ENCODE data around the gene PDCD6IP. TPM values are rescaled to one million over a fixed set of nuclear protein-coding genes. Genes with fewer than 3 reads are reported as not detected.

The PDCD6IP gene
- total RNA-seq, 1 experiment from 2014 or later: 266 TPM

DNA sequence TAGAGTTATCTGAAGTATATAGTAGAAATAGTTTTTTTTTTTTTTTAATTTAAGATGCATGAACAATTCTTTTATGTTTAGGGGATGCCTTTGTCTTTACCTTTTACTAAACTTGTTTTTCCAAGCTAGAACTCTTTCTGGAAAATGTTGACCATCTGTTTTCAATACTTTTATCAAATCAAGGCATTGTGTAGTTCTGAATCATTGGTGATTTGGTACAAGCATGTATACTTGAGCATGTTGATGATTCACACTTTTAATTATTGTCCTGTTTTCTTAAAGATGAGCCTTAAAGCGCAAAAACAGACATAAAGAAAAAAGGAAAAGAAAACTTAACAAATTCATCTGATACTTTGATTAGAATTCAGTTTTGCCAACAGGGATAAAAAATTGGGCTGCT is 28.3 kb downstream of the PDCD6IP start:
- Histone ChIP-seq H3K9ac (ENCODE audit: low read length) (no peak overlapping the region), H3K36me3 (ENCODE audit: low read depth, low read length) (peaks cover 55% of the 10 kb centered on the region), H2AFZ (ENCODE audit: low read length) (no peak overlapping the region), H4K20me1 (ENCODE audit: low read length) (no peaks in the 10 kb centered on the region), H3K9me2 (replicated peaks; ENCODE audit: low read length) (no peaks in the 10 kb centered on the region), H3K4me3 (ENCODE audit: low read length) (no peak overlapping the region), H3F3A (ENCODE audit: low read length, unreplicated experiment) (no peaks in the 10 kb centered on the region), H3K9me3 (ENCODE audit: low read length) (no peaks in the 10 kb centered on the region), H3K4me2 (ENCODE audit: low read length) (no peak overlapping the region), H3K27ac (ENCODE audit: low read length) (no peak overlapping the region), H3K79me2 (ENCODE audit: low read length) (peaks cover 7% of the 10 kb centered on the region; the same call in 1 of the 2 replicates), H3K4me1 (ENCODE audit: insufficient read depth, low read length) (peaks cover 4% of the 10 kb centered on the region; the same call in 1 of the 2 replicates), H3K27me3 (ENCODE audit: low read length) (no peaks in the 10 kb centered on the region)
- POLR2A ChIA-PET (ENCODE audit: unreplicated experiment): no interaction called here
- TF ChIP-seq, protein P1, sequence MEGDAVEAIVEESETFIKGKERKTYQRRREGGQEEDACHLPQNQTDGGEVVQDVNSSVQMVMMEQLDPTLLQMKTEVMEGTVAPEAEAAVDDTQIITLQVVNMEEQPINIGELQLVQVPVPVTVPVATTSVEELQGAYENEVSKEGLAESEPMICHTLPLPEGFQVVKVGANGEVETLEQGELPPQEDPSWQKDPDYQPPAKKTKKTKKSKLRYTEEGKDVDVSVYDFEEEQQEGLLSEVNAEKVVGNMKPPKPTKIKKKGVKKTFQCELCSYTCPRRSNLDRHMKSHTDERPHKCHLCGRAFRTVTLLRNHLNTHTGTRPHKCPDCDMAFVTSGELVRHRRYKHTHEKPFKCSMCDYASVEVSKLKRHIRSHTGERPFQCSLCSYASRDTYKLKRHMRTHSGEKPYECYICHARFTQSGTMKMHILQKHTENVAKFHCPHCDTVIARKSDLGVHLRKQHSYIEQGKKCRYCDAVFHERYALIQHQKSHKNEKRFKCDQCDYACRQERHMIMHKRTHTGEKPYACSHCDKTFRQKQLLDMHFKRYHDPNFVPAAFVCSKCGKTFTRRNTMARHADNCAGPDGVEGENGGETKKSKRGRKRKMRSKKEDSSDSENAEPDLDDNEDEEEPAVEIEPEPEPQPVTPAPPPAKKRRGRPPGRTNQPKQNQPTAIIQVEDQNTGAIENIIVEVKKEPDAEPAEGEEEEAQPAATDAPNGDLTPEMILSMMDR (conservative IDR thresholded peaks at IDR 0.05; ENCODE audit: low read depth, low read length): no peak
- TF ChIP-seq EZH2 (IDR thresholded peaks at IDR 0.05; ENCODE audit: low read length, unreplicated experiment): no peak
- TF ChIP-seq EZH2phosphoT487 (IDR thresholded peaks at IDR 0.05; ENCODE audit: borderline replicate concordance, low read length): no peak
- intact Hi-C loops (cut with micrococcal nuclease): no loop called here
- no peak for DNase-seq
- BruUV-seq (replicated peaks): no TSS peak
- ATAC-seq: no peak
- CTCF ChIA-PET: no interaction called here

DNA sequence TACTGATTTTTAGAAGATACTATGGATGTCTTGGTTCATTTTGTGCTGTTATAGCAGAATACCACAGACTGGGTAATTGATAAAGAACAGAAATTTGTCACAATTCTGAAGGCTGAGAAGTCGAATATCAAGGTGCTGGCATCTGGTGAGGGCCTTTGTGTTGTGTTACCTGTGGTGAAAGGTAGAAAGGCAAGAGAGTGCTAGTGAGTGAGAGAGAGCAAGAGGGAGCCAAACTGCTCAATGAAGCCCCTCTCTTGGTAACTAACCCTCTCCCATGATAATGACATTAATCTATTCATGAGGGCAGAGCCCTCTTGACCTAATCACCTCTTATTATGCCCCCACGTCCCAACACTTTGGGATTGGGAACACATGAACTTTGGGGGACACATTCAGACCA is 31.3 kb downstream of the PDCD6IP start:
- Histone ChIP-seq H3K27ac (ENCODE audit: low read length) (no peak overlapping the region), H3F3A (ENCODE audit: low read length, unreplicated experiment) (no peaks in the 10 kb centered on the region), H3K9me2 (replicated peaks; ENCODE audit: low read length) (no peaks in the 10 kb centered on the region), H4K20me1 (ENCODE audit: low read length) (0 out of 2 replicates have a peak, but pooled peaks cover 6% of the 10 kb centered on the region), H3K9me3 (ENCODE audit: low read length) (no peaks in the 10 kb centered on the region), H3K9ac (ENCODE audit: low read length) (no peak overlapping the region), H3K4me3 (ENCODE audit: low read length) (no peak overlapping the region), H3K79me2 (ENCODE audit: low read length) (peaks cover 21% of the 10 kb centered on the region; the same call in 1 of the 2 replicates), H3K4me2 (ENCODE audit: low read length) (no peak overlapping the region), H3K4me1 (ENCODE audit: insufficient read depth, low read length) (peaks cover 4% of the 10 kb centered on the region; the same call in 1 of the 2 replicates), H3K36me3 (ENCODE audit: low read depth, low read length) (peaks cover 54% of the 10 kb centered on the region), H2AFZ (ENCODE audit: low read length) (no peak overlapping the region), H3K27me3 (ENCODE audit: low read length) (no peaks in the 10 kb centered on the region)
- POLR2A ChIA-PET (ENCODE audit: unreplicated experiment): no interaction called here
- no peak for DNase-seq
- TF ChIP-seq EZH2phosphoT487 (IDR thresholded peaks at IDR 0.05; ENCODE audit: borderline replicate concordance, low read length) (no peak), EZH2 (IDR thresholded peaks at IDR 0.05; ENCODE audit: low read length, unreplicated experiment) (no peak)
- TF ChIP-seq, protein P1 (conservative IDR thresholded peaks at IDR 0.05; ENCODE audit: low read depth, low read length): no peak
- ATAC-seq: no peak
- no TSS peak for BruUV-seq (replicated peaks)
- CTCF ChIA-PET: no interaction called here
- intact Hi-C loops (cut with micrococcal nuclease): loop anchor here (2.0 kb wide), 1 partner anchor 17 kb away; no protein-coding TSS in a partner anchor

DNA sequence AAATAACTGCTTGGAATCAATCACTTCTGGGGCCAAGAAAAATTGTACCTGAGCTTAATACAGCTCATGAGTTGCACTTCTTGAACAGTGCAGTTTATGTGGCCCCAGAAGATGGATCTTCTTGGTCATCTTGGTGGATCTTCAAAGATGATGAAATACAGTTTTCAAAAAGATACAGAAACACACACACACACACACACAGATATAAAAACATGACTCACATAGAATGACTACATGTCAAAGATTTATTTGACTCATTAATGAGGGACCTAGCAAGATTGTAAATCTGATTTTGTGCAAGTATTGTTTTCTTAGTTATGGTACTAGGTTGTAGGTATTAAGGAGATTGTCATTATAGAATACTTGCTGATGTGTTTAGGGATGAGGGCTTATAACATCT is 32.6 kb downstream of the PDCD6IP start:
- peak; percentile 60 for DNase-seq
- TF ChIP-seq EZH2 (IDR thresholded peaks at IDR 0.05; ENCODE audit: low read length, unreplicated experiment): no peak
- TF ChIP-seq, protein P1 (conservative IDR thresholded peaks at IDR 0.05; ENCODE audit: low read depth, low read length): no peak
- Histone ChIP-seq H3K9me3 (ENCODE audit: low read length) (no peaks in the 10 kb centered on the region), H3K27me3 (ENCODE audit: low read length) (no peaks in the 10 kb centered on the region), H3K27ac (ENCODE audit: low read length) (no peak overlapping the region), H3K4me2 (ENCODE audit: low read length) (no peak overlapping the region), H3K4me1 (ENCODE audit: insufficient read depth, low read length) (peaks cover 4% of the 10 kb centered on the region; the same call in 1 of the 2 replicates), H4K20me1 (ENCODE audit: low read length) (0 out of 2 replicates have a peak, but pooled peaks cover 6% of the 10 kb centered on the region), H3K9me2 (replicated peaks; ENCODE audit: low read length) (no peaks in the 10 kb centered on the region), H3F3A (ENCODE audit: low read length, unreplicated experiment) (no peaks in the 10 kb centered on the region), H3K9ac (ENCODE audit: low read length) (no peak overlapping the region), H3K36me3 (ENCODE audit: low read depth, low read length) (peaks cover 54% of the 10 kb centered on the region), H2AFZ (ENCODE audit: low read length) (no peak overlapping the region), H3K4me3 (ENCODE audit: low read length) (no peak overlapping the region), H3K79me2 (ENCODE audit: low read length) (peaks cover 26% of the 10 kb centered on the region; the same call in 1 of the 2 replicates)
- ATAC-seq: peak; percentile 71
- ChIA-PET POLR2A (ENCODE audit: unreplicated experiment) (no interaction called here), CTCF (no interaction called here)
- no TSS peak for BruUV-seq (replicated peaks)
- intact Hi-C loops (cut with micrococcal nuclease): no loop called here
